DND-41 (cell line): ENCODE data around the gene PER1.

Experiments
- ATAC-seq: fragments of 200-7000 bp; cut with Tn5 transposase; 3 replicates; pipeline ENCODE4 v1.9.1; 2021; ENCODE audit warnings: low read depth; ENCODE audit not compliant: insufficient read depth
- DNase-seq: peaks from one replicate; pipeline ENCODE4 v3.0.0-alpha.2; 2020
- H2AFZ ChIP-seq: 2 replicates; pipeline ENCODE4 v1.6.0; 2012; ENCODE audit warnings: low read depth, low read length
- H3K27ac ChIP-seq: 2 replicates; pipeline ENCODE4 v1.5.1; 2012; ENCODE audit warnings: low read length, inconsistent platforms
- H3K27me3 ChIP-seq: fragments of 200-600 bp; sonication (generic); 2 replicates; pipeline ENCODE4 v1.6.0; 2012; ENCODE audit warnings: low read length, mild to moderate bottlenecking, inconsistent platforms; ENCODE audit not compliant: insufficient read depth, poor library complexity
- H3K36me3 ChIP-seq: 2 replicates; pipeline ENCODE4 v1.5.1; 2012; ENCODE audit warnings: low read length, inconsistent platforms; ENCODE audit not compliant: insufficient read depth
- H3K4me1 ChIP-seq: 2 replicates; pipeline ENCODE4 v1.5.1; 2012; ENCODE audit warnings: mild to moderate bottlenecking, low read length; ENCODE audit not compliant: insufficient read depth
- H3K4me2 ChIP-seq: 2 replicates; pipeline ENCODE4 v1.6.0; 2012; ENCODE audit warnings: mild to moderate bottlenecking, moderate library complexity, low read length, inconsistent platforms; ENCODE audit not compliant: insufficient read depth
- H3K4me3 ChIP-seq, 2 experiments: fragments of 200-600 bp in 1 of 2; shearing (Covaris generic) in 1 of 2; 2 replicates each; pipeline ENCODE4 v1.5.1; 2012 to 2016; ENCODE audit warnings: inconsistent platforms in 2 of 2, low read length in 2 of 2, mild to moderate bottlenecking in 2 of 2, low read depth in 1 of 2, moderate library complexity in 1 of 2
- H3K79me2 ChIP-seq: 2 replicates; pipeline ENCODE4 v1.6.0; 2012; ENCODE audit warnings: low read length, inconsistent platforms; ENCODE audit not compliant: insufficient read depth
- H3K9ac ChIP-seq: 2 replicates; pipeline ENCODE4 v1.6.0; 2012; ENCODE audit warnings: low read depth, mild to moderate bottlenecking, inconsistent platforms, low read length, moderate library complexity
- H3K9me3 ChIP-seq: 2 replicates; pipeline ENCODE4 v1.5.1; 2012; ENCODE audit warnings: low read length, moderate library complexity, mild to moderate bottlenecking, inconsistent platforms; ENCODE audit not compliant: insufficient read depth, severe bottlenecking
- H4K20me1 ChIP-seq: 2 replicates; pipeline ENCODE4 v1.6.0; 2012; ENCODE audit warnings: low read length; ENCODE audit not compliant: insufficient read depth
- CTCF ChIP-seq: IDR thresholded peaks from 2 replicates; pipeline ENCODE4 v1.5.1; 2012; ENCODE audit warnings: borderline replicate concordance, low read length, moderate library complexity, mild to moderate bottlenecking; ENCODE audit not compliant: poor library complexity, severe bottlenecking; ENCODE audit errors: extremely low read depth
- EZH2 ChIP-seq: IDR thresholded peaks from 3 replicates; pipeline ENCODE4 v1.6.1; 2012; ENCODE audit warnings: borderline replicate concordance, low read depth, mild to moderate bottlenecking, moderate library complexity, low read length, inconsistent platforms; ENCODE audit not compliant: severe bottlenecking

The PER1 gene

DNA sequence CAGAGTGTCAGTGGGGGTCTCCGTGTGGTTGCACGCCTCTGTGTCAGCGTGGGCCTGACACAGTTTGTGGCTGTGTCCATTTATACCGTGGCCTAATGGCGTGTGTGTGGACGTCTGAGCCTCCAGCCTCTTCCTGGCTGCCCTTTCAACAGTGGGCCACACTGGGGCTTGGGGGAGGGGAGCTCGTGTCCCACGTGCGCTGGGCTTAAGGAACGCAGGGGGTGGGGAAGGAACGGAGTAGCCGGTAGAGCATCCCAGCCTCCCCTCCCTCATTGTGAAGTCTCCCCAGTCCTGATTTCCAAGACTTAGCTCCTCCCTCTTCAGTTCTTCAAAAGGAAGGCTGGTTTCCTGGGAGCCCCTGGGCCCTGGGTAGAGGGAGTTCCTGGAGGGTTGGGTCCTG is 18.8 kb downstream of the PER1 start:
- Histone ChIP-seq H3K9ac (no peak overlapping the region), H3K27ac (no peak overlapping the region), H3K36me3 (no peaks in the 10 kb centered on the region)

DNA sequence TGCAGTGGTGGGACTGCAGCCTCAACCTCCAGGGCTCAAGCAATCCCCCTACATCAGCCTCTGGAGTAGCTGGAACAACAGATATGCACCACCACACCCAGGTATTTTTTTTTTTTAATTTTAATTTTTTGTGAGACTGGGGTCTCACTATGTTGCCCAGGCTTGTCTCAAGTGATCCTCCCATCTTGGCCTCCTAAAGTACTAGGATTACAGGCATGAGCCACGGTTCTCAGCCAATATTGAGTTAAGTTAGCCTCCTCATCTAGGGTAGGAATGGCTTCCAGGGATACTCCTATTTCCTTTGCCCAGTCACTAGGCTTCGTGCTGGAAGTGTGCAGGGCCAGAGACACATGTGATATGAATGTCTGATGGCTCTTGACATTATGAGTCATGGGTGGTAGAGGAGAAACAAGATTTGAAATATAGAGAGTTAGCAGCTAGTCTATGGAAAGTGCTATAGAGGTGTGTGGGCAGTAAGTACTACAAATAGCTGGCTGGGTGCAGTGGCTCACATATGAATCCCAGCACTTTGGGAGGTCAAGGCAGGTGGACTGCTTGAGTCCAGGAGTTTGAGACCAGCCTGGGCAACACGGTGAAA is 20.3 kb downstream of the PER1 start:
- TF ChIP-seq CTCF = no peak
- TF ChIP-seq EZH2 = no peak

More for the DNA sequence above, 18.8 kb downstream of the PER1 start:
- ATAC-seq (no peak), DNase-seq (no peak)
- Histone ChIP-seq H4K20me1 (no peaks in the 10 kb centered on the region; the same call in 1 of the 2 replicates), H3K27me3 (peaks cover 3% of the 10 kb centered on the region), H3K4me3 (no peak overlapping the region), H2AFZ (no peak overlapping the region), H3K79me2 (no peaks in the 10 kb centered on the region), H3K9me3 (no peaks in the 10 kb centered on the region), H3K4me1 (peaks cover 14% of the 10 kb centered on the region), H3K4me2 (no peak overlapping the region)
- no peak for TF ChIP-seq CTCF

DNA sequence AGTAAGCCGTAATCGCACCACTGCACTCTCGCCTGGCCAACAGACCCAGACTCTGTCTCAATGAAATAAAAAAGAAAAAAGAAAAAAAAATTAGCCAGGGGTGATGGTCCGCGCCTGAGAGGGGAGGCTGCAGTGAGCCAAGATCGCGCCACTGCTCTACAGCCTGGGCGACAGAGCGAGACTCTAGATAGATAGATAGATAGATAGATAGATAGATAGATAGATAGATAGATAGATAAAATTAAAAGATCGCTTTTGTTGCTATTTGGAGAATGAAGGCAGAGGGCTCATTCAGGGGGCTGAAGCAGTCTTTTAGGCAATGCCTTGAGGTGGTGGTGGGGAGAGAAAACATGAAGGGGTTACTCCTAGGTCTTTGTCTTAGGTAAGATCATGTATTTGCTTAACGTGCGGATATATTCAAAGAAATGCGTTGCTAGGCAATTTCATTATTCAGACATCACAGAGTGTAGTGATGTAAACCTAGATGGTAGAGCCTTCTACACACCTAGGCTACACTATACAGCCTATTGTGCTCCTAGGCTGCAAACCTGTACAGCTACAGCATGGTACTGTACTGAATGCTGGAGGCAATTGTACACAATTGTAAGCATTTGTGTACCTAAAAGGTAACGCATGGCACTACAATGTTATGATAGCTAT is 23.9 kb downstream of the PER1 start:
- DNase-seq (no peak), ATAC-seq (no peak)
- H3K9ac ChIP-seq = no peak overlapping the region
- H3K27ac ChIP-seq = no peak overlapping the region
- TF ChIP-seq EZH2 (no peak), CTCF (no peak)
- H2AFZ ChIP-seq = no peak overlapping the region
- H3K79me2 ChIP-seq = no peaks in the 10 kb centered on the region
- no peaks in the 10 kb centered on the region for H3K9me3 ChIP-seq
- H3K36me3 ChIP-seq = no peaks in the 10 kb centered on the region
- no peak overlapping the region for H3K4me2 ChIP-seq
- H4K20me1 ChIP-seq = peaks cover 20% of the 10 kb centered on the region; the same call in 1 of the 2 replicates
- H3K4me3 ChIP-seq = no peak overlapping the region
- peaks cover 26% of the 10 kb centered on the region for H3K27me3 ChIP-seq
- peaks cover 37% of the 10 kb centered on the region for H3K4me1 ChIP-seq

More for the DNA sequence above, 20.3 kb downstream of the PER1 start:
- Histone ChIP-seq H4K20me1 (no peaks in the 10 kb centered on the region; the same call in 1 of the 2 replicates), H3K4me2 (no peak overlapping the region), H3K27me3 (peaks cover 3% of the 10 kb centered on the region), H3K9ac (no peak overlapping the region), H2AFZ (no peak overlapping the region), H3K36me3 (no peaks in the 10 kb centered on the region), H3K4me1 (peaks cover 4% of the 10 kb centered on the region), H3K9me3 (no peaks in the 10 kb centered on the region), H3K27ac (no peak overlapping the region), H3K79me2 (no peaks in the 10 kb centered on the region), H3K4me3 (no peak overlapping the region)
- DNase-seq (no peak), ATAC-seq (no peak)
